ENCODE results near the gene TNIK. TPM values are rescaled to one million over a fixed set of nuclear protein-coding genes. Genes with fewer than 3 reads are reported as not detected.

Gene TNIK
- polyA plus RNA-seq, 1 donor from 2014 or later: 19.3 TPM

- Histone ChIP-seq H3K9me2 (ENCODE audit: insufficient read depth, low read length) (no peaks in the 10 kb centered on the region), H3F3A (ENCODE audit: insufficient read depth, low read length, poor library complexity, severe bottlenecking) (no peaks in the 10 kb centered on the region), H3K27me3 (ENCODE audit: insufficient read depth, low read depth, low read length) (no peaks in the 10 kb centered on the region), H3K9ac (ENCODE audit: low read length) (no peak overlapping the region), H3K9me3 (ENCODE audit: low read length) (no peaks in the 10 kb centered on the region), H3K4me2 (ENCODE audit: low read length) (no peak overlapping the region), H3K79me2 (replicated peaks; ENCODE audit: insufficient read depth, low read length) (no peaks in the 10 kb centered on the region), H2AFZ (ENCODE audit: low read depth, low read length) (no peak overlapping the region), H3K27ac (ENCODE audit: low read length) (no peak overlapping the region), H3K4me3 (ENCODE audit: low read length) (no peak overlapping the region), H3K36me3 (ENCODE audit: insufficient read depth, low read length) (no peaks in the 10 kb centered on the region), H4K20me1 (ENCODE audit: insufficient read depth) (no peaks in the 10 kb centered on the region)
- TF ChIP-seq MXI1 (conservative IDR thresholded peaks at IDR 0.05; ENCODE audit: poor library complexity, severe bottlenecking) (no peak), RAD21 (conservative IDR thresholded peaks at IDR 0.05) (no peak), SMC3 (conservative IDR thresholded peaks at IDR 0.05; ENCODE audit: poor library complexity) (no peak), EZH2 (IDR thresholded peaks at IDR 0.05; ENCODE audit: borderline replicate concordance, insufficient read depth, low read length, poor library complexity, severe bottlenecking) (no peak), EP300 (conservative IDR thresholded peaks at IDR 0.05; ENCODE audit: poor library complexity, severe bottlenecking) (no peak), CTCF (IDR thresholded peaks at IDR 0.05; ENCODE audit: poor library complexity, severe bottlenecking) (no peak), REST (IDR thresholded peaks at IDR 0.05; ENCODE audit: borderline replicate concordance) (no peak), TAF1 (IDR thresholded peaks at IDR 0.05; ENCODE audit: low read depth) (no peak), POLR2AphosphoS5 (IDR thresholded peaks at IDR 0.05) (no peak)
These were observed 20.3 kb upstream of the TNIK start for GRCh38 chr3:171480526-171480925.

GRCh38 chr3:171476532-171477102, 16.4 kb upstream of the TNIK start:
- no peaks in the 10 kb centered on the region for H3K9me3 ChIP-seq (ENCODE audit: low read length)
- TF ChIP-seq POLR2AphosphoS5 (IDR thresholded peaks at IDR 0.05) (no peak), TAF1 (IDR thresholded peaks at IDR 0.05; ENCODE audit: low read depth) (no peak), EP300 (conservative IDR thresholded peaks at IDR 0.05; ENCODE audit: poor library complexity, severe bottlenecking) (no peak)
- H3K36me3 ChIP-seq (ENCODE audit: insufficient read depth, low read length): no peaks in the 10 kb centered on the region

More at GRCh38 chr3:171476532-171477102, 16.4 kb upstream of the TNIK start:
- Histone ChIP-seq H3K4me2 (ENCODE audit: low read length) (no peak overlapping the region), H3K9me2 (ENCODE audit: insufficient read depth, low read length) (no peaks in the 10 kb centered on the region), H3K79me2 (replicated peaks; ENCODE audit: insufficient read depth, low read length) (no peaks in the 10 kb centered on the region), H2AFZ (ENCODE audit: low read depth, low read length) (no peak overlapping the region), H4K20me1 (ENCODE audit: insufficient read depth) (no peaks in the 10 kb centered on the region), H3K9ac (ENCODE audit: low read length) (no peak overlapping the region), H3K27ac (ENCODE audit: low read length) (no peak overlapping the region), H3K27me3 (ENCODE audit: insufficient read depth, low read depth, low read length) (no peaks in the 10 kb centered on the region), H3F3A (ENCODE audit: insufficient read depth, low read length, poor library complexity, severe bottlenecking) (no peaks in the 10 kb centered on the region), H3K4me3 (ENCODE audit: low read length) (no peak overlapping the region)
